GM19099 (cell line): ENCODE data around the gene MPHOSPH6.

Source experiments
- POLR2A ChIP-seq: IDR thresholded peaks from 3 replicates; pipeline ENCODE4 v1.6.1; 2011; ENCODE audit warnings: low read depth; ENCODE audit not compliant: insufficient read length; ENCODE audit errors: extremely low read depth

Gene MPHOSPH6

GRCh38 chr16:82181461-82182185, 11.6 kb upstream of the MPHOSPH6 start:
- no peak for TF ChIP-seq POLR2A

DNA sequence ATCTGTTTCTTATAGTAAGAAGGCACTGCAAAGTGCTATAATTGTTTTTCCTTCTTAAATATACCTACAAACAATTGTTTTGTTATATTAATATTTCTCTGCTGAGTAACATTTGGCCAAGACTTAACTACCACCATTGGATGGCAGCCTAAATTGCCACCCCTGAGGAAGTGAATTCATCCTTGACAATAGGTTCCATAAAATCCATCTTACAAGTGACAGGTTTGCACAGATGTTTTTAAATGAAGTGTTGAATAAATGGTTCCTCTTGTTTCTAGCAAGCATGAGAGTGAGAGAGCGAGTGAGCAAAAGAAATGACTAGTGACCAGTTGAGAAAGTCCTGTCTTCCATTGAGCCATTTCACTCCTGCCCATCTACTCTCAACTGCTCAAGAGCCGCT, 8.3 kb upstream of the MPHOSPH6 start:
- TF ChIP-seq POLR2A: no peak

DNA sequence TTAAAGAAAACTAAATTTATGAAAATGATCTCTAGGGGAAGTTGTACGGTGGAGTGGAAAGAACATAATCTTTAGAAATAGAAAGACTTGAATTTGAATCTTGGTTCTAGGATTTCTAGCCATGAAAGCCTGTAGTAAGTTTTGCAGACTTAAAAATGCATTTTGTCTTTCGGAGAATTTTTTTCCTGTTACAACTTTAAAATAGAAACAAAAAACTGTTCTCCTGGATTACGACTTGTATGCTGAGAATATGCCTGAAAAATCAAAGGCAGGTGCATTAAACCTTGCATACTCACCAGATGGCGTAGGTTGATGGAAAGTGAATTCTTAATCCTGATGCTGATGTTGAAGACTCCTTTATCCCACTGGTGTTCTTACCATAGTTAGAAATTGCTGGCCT, 7.5 kb upstream of the MPHOSPH6 start:
- no peak for TF ChIP-seq POLR2A

DNA sequence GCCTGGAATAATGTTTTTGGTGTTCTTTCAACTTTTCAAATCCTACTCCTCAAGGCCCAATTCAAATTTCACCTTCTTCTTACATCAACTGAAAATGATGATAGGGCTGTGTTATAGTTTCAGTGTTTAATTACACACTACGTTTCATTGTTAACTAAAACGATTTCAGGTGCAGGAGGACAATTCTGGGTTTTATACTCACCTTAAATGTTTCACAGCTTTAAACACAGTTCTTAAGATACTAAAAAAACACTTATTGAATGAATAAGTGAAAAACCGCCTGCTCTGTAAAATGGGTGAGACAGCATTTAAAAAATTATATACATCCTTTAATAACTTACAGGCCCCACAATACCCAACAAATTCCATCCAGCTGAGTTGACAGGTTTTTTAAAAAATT, 6.2 kb upstream of the MPHOSPH6 start:
- TF ChIP-seq POLR2A: no peak

- no peak for TF ChIP-seq POLR2A
These were observed 5.6 kb upstream of the MPHOSPH6 start for GRCh38 chr16:82175627-82176026.

DNA sequence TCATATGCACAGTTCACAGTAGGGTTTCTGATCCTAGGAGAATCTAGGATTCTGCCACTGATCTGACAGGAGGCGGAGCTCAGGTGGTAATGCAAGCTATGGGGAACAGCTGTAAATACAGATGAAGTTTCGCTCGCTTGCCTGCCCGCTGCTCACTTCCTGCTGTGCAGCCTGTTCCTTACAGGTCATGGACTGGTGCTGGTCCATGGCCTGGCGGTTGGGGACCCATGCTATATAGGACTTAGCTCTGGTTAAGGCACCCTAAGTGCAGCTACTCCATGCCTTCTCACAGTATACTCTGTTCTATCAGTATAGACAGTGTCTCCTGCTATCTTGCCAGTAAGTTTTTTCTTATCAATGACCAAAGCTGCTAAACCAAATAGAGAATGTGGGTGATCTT, 2.4 kb downstream of the MPHOSPH6 start:
- TF ChIP-seq POLR2A: no peak

DNA sequence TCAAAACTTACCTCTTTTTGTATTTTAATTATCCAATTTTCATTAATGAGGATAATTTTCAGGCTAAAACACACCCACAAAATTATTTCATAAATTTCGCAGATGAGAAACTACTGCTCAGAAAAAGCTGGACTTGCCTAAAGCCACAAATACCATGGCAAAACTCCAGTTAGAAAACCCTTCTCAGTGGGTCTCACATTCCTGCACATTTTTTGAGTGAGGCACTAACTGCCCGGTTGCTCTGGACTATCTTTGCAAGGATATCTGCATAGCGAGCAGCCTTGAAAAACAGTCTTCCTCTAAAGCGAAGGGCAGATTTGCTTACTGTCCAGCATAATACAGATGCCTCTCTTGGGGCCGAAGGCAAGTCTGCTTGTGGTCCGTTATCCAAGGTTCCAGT, 9.8 kb downstream of the MPHOSPH6 start:
- TF ChIP-seq POLR2A: no peak

DNA sequence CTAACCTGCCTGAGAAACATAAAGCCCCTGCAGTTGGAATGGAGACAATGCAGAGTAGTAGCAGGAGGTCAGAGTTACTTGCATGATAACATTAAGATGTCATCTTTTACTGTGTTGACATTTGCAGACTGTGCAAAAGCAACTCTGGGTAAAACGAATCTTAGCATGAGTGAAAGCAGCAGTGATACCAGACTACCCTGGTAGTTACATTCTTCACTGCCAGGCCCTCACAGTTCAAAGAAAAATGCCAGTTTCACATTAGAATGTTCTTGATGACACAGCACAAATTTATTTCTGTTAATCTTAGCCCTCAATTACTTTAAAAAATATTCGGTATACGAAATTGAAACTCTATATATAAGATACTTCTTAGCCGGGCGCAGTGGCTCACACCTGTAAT, 12.2 kb downstream of the MPHOSPH6 start:
- no peak for TF ChIP-seq POLR2A

GRCh38 chr16:82157534-82157812, 12.6 kb downstream of the MPHOSPH6 start:
- TF ChIP-seq POLR2A: no peak

GRCh38 chr16:82156761-82157533, 13.1 kb downstream of the MPHOSPH6 start:
- no peak for TF ChIP-seq POLR2A

DNA sequence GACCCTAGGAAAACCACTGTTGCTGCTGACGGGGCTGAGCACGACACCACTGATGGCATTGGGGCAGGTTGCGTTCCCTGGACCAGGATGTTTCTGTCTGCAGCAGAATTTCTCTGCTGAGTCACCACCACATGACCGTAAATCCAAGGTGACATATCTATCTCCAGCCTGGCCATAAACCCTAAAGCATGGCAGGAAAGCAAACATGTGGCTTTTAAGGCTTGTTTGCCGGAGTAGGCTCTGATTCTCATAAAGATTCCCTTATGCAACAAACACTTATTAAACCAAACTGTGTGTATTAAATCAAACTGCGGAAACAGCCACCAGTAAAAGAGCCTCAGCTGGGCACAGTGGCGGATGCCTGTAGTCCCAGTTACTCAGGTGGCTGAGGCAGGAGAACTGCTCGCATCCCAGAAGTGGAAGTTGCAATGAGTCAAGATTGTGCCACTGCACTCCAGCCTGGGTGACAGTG, 17.3 kb downstream of the MPHOSPH6 start:
- TF ChIP-seq POLR2A: no peak

DNA sequence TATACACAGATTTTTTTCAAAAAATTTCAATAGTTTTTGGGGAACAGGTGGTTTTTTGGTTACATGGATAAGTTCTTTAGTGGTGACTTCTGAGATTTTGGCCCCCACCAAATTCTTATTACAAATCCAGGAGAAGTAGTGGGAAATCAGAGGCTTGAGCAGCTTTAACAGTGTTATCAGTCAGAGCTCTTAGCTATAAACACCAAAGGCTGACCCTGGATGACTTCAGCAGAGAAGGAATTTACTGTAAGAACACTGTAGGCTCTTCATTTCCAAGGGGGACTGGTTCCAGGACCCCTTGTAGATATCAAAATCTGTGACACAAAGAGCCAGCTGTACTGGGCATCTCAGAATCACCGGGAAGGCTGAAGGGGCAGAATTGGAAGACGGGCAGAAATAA, 17.8 kb downstream of the MPHOSPH6 start:
- TF ChIP-seq POLR2A: no peak

DNA sequence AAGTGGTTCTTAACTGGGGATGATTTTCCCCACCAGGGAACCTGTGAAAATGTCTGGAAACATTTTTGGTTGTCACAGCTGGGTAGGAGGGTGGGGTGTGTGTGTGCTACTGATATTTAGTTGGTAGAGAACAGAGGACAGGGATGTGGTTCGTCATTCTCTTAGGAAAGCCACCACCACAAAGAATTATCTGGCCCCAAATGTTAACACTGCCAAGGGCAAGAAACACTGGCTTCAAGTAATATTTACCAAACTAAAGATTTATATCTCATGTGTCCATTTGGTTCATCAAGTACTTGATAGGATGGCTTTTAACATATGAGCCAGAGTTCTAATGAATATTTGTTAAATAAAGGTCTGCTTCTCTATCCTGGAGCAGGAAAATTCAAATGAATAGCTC, 19.5 kb downstream of the MPHOSPH6 start:
- no peak for TF ChIP-seq POLR2A

- no peak for TF ChIP-seq POLR2A
These were observed 20.5 kb downstream of the MPHOSPH6 start for GRCh38 chr16:82149536-82149935.

DNA sequence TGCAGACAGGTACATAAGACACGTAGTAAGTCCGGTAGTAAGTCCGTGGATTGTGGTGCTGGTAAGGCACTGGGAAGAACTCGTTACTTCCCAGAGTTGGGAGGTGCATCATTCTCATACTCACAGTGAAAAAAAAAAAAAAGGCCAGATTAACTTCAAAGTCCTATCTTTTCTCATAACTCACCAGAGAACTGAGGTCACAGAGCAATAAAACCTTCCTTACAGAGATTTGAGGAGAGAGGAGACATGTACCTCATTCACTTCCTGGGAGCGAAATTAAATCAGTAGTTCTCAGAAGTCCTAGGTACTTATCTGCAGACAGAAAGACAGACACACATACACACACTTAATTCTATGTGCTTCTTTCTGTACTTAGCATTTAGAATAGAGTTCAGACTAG, 22.5 kb downstream of the MPHOSPH6 start:
- TF ChIP-seq POLR2A: no peak

- no peak for TF ChIP-seq POLR2A
These were observed 23.1 kb downstream of the MPHOSPH6 start for GRCh38 chr16:82146957-82147356.
